Sciatic nerve (tissue), 2 donors: ENCODE results near the gene ANKRD53. TPM values are rescaled to one million over a fixed set of nuclear protein-coding genes. Genes with fewer than 3 reads are reported as not detected.
A peak's percentile ranks its signal among the peaks of the same experiment; 100 is the strongest.

ENCODE experiments used
- ATAC-seq: fragments of 200-7000 bp; cut with Tn5 transposase; one replicate; pipeline ENCODE4 v1.9.1; 2020; ENCODE audit warnings: mild to moderate bottlenecking, moderate library complexity
- DNase-seq: peaks from one replicate; pipeline ENCODE4 v3.0.0-alpha.2; 2020; ENCODE audit warnings: low spot score
- intact Hi-C: fragments of 100-400 bp; cut with DNase I; formaldehyde crosslinking; loops from one replicate; pipeline ENCODE4 v1.14.2; 2022
- total RNA-seq: library from RNA; stranded (reverse); fragmentation: NEBNext Ultra II Directional; extraction: Animal tissue kit (Norgen Biotek cat#: 25700); gene quantifications from one replicate; pipeline ENCODE4 v1.2.1, GENCODE V29; 2021
- donor health status: DM: no; HTN: no; CAD: no.
- donor health status: DM: no; HTN: no; CAD: no.

ANKRD53 gene
- total RNA-seq, 1 donor from 2014 or later: 2.2 TPM

- DNase-seq: peak; percentile 37
- no peak for ATAC-seq
- intact Hi-C loops: no loop called here
Measured at GRCh38 chr2:70942396-70943204, 35.8 kb upstream of the ANKRD53 start.

- intact Hi-C loops: no loop called here
- DNase-seq (peak; percentile 55), ATAC-seq (no peak)
Measured at GRCh38 chr2:70943205-70943871, 35.1 kb upstream of the ANKRD53 start.

- ATAC-seq (no peak), DNase-seq (peak; percentile 42)
- intact Hi-C loops: no loop called here
Measured at GRCh38 chr2:70944111-70944690, 34.2 kb upstream of the ANKRD53 start.

GRCh38 chr2:70946832-70947442 is 31.5 kb upstream of the ANKRD53 start:
- peak; percentile 64 for DNase-seq
- intact Hi-C loops: loop anchor here (5.0 kb wide), 1 partner anchor 75 kb away; no protein-coding TSS in a partner anchor

GRCh38 chr2:70947556-70948184 is 30.8 kb upstream of the ANKRD53 start:
- peak; percentile 31 for DNase-seq
- ATAC-seq: peak; percentile 22
- intact Hi-C loops: loop anchor here (5.0 kb wide), 1 partner anchor 75 kb away; no protein-coding TSS in a partner anchor

More at GRCh38 chr2:70946832-70947442, 31.5 kb upstream of the ANKRD53 start:
- no peak for ATAC-seq

GRCh38 chr2:70948337-70949003 is 30.0 kb upstream of the ANKRD53 start:
- peak; percentile 97 for ATAC-seq
- peak; percentile 91 for DNase-seq
- intact Hi-C loops: loop anchor here (5.0 kb wide), 1 partner anchor 76 kb away; no protein-coding TSS in a partner anchor

- no peak for ATAC-seq
- intact Hi-C loops: loop anchor here (5.0 kb wide), 1 partner anchor 77 kb away; no protein-coding TSS in a partner anchor
- DNase-seq: peak; percentile 9
Measured at GRCh38 chr2:70949086-70949485, 29.3 kb upstream of the ANKRD53 start.

- intact Hi-C loops: no loop called here
- peak; percentile 13 for DNase-seq
- no peak for ATAC-seq
Measured at GRCh38 chr2:70954886-70955285, 23.5 kb upstream of the ANKRD53 start.

GRCh38 chr2:70956141-70956540 is 22.3 kb upstream of the ANKRD53 start:
- ATAC-seq (no peak), DNase-seq (peak; percentile 17)
- intact Hi-C loops: no loop called here

- intact Hi-C loops: no loop called here
- no peak for ATAC-seq
- peak; percentile 31 for DNase-seq
Measured at GRCh38 chr2:70957798-70958197, 20.6 kb upstream of the ANKRD53 start.

- DNase-seq (peak; percentile 31), ATAC-seq (no peak)
- intact Hi-C loops: no loop called here
Measured at GRCh38 chr2:70958759-70959158, 19.7 kb upstream of the ANKRD53 start.

GRCh38 chr2:70959271-70959761 is 19.1 kb upstream of the ANKRD53 start:
- no peak for ATAC-seq
- DNase-seq: peak; percentile 23
- intact Hi-C loops: no loop called here

- no peak for ATAC-seq
- intact Hi-C loops: no loop called here
- peak; percentile 43 for DNase-seq
Measured at GRCh38 chr2:70959851-70960832, 18.3 kb upstream of the ANKRD53 start.

- DNase-seq (peak; percentile 50), ATAC-seq (no peak)
- intact Hi-C loops: no loop called here
Measured at GRCh38 chr2:70960833-70961647, 17.4 kb upstream of the ANKRD53 start.

- DNase-seq: no peak
- intact Hi-C loops: no loop called here
- no peak for ATAC-seq
Measured at GRCh38 chr2:70961648-70961994, 16.8 kb upstream of the ANKRD53 start.

- no peak for ATAC-seq
- DNase-seq: peak; percentile 34
- intact Hi-C loops: no loop called here
Measured at GRCh38 chr2:70962211-70962884, 16.1 kb upstream of the ANKRD53 start.
